BJ (cell line): ENCODE data around the gene IGFL1. TPM values are rescaled to one million over a fixed set of nuclear protein-coding genes. Genes with fewer than 3 reads are reported as not detected.
"Not testable (repeated sequence)": the region's sequence is repeated elsewhere in the genome, so short reads cannot be mapped to it uniquely, and the experiment has no call there.

Experiments
- CTCF ChIA-PET: fragments of 350-600 bp; formaldehyde crosslinking; extraction: SDS; loops from one replicate; lab custom pipeline; 2021; ENCODE audit warnings: antibody characterized with exemption, inconsistent platforms; lab: Yijun Ruan, JAX
- POLR2A ChIA-PET: fragments of 300-600 bp; sonication (Branson Sonifier 250); formaldehyde crosslinking; extraction: SDS; loops from one replicate; lab custom pipeline; 2021; ENCODE audit warnings: antibody characterized with exemption; lab: Charles Lee
- DNase-seq: peaks from one replicate; pipeline ENCODE4 v3.0.0-alpha.2; 2011; ENCODE audit warnings: low read depth
- H3K27me3 ChIP-seq: 2 replicates; pipeline ENCODE4 v1.6.0; 2011; ENCODE audit warnings: low read length; ENCODE audit not compliant: control insufficient read depth, insufficient read depth
- H3K36me3 ChIP-seq: 2 replicates; pipeline ENCODE4 v1.5.1; 2011; ENCODE audit warnings: low read length; ENCODE audit not compliant: control insufficient read depth, insufficient read depth
- H3K4me3 ChIP-seq: 2 replicates; pipeline ENCODE4 v1.5.1; 2011; ENCODE audit warnings: low read depth, mild to moderate bottlenecking, control low read depth, low read length
- polyA minus RNA-seq: library from RNA; depleted of rRNA, polyadenylated mRNA; stranded (reverse); fragments of >200 nt; gene quantifications from 2 replicates; pipeline ENCODE4 v1.2.3, GENCODE V29; 2011; rRNA and poly(A)+ RNA removed
- polyA plus RNA-seq: library from polyadenylated mRNA; depleted of rRNA; stranded (reverse); fragments of >200 nt; gene quantifications from 2 replicates; pipeline ENCODE4 v1.2.3, GENCODE V29; 2011; rRNA removed
- TF ChIP-seq, protein P1 (sequence below): IDR thresholded peaks from 2 replicates; pipeline ENCODE4 v1.5.1; 2011; ENCODE audit warnings: low read depth, mild to moderate bottlenecking, control low read depth, inconsistent platforms, low read length, moderate library complexity; ENCODE audit not compliant: insufficient read depth

Gene IGFL1
- not detected in 2 replicates for polyA plus RNA-seq
- not detected in 2 replicates for polyA minus RNA-seq

DNA sequence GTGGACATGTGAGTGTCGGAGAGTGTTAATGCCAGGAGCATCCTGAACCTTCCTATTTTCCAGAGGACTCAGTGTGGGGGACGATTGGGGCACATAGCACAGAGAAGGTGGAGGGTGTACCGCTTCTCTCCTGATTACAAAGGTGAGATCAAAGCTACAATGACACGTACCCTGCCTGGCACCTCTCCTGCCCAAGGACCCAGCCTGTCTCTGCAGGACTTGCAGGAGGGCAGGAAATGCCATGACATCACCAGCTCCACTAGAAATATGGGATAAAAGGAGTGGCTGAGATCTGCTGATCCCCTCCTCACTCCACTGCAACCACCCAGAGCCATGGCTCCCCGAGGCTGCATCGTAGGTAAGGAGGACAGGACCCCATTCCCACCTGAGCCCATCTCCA lies at the start of gene IGFL1:
Gene IGFL1, plus strand, starts transcription at position 301 of the 400 bp plus-strand sequence. Its CDS starts 33 bp downstream, at position 334.
- DNase-seq, result no peak
- Histone ChIP-seq H3K36me3 (no peaks in the 10 kb centered on the region), H3K27me3 (peaks cover 15% of the 10 kb centered on the region), H3K4me3 (no peak within 1 kb of the TSS)
- CTCF ChIA-PET, result interaction anchor here (0.6 to 1.6 kb wide), 2 partner anchors 11 to 186 kb away, joined by 3 to 5 read pairs; no protein-coding TSS in a partner anchor
- POLR2A ChIA-PET, result no interaction called here
- TF ChIP-seq, protein P1, sequence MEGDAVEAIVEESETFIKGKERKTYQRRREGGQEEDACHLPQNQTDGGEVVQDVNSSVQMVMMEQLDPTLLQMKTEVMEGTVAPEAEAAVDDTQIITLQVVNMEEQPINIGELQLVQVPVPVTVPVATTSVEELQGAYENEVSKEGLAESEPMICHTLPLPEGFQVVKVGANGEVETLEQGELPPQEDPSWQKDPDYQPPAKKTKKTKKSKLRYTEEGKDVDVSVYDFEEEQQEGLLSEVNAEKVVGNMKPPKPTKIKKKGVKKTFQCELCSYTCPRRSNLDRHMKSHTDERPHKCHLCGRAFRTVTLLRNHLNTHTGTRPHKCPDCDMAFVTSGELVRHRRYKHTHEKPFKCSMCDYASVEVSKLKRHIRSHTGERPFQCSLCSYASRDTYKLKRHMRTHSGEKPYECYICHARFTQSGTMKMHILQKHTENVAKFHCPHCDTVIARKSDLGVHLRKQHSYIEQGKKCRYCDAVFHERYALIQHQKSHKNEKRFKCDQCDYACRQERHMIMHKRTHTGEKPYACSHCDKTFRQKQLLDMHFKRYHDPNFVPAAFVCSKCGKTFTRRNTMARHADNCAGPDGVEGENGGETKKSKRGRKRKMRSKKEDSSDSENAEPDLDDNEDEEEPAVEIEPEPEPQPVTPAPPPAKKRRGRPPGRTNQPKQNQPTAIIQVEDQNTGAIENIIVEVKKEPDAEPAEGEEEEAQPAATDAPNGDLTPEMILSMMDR, result no peak

DNA sequence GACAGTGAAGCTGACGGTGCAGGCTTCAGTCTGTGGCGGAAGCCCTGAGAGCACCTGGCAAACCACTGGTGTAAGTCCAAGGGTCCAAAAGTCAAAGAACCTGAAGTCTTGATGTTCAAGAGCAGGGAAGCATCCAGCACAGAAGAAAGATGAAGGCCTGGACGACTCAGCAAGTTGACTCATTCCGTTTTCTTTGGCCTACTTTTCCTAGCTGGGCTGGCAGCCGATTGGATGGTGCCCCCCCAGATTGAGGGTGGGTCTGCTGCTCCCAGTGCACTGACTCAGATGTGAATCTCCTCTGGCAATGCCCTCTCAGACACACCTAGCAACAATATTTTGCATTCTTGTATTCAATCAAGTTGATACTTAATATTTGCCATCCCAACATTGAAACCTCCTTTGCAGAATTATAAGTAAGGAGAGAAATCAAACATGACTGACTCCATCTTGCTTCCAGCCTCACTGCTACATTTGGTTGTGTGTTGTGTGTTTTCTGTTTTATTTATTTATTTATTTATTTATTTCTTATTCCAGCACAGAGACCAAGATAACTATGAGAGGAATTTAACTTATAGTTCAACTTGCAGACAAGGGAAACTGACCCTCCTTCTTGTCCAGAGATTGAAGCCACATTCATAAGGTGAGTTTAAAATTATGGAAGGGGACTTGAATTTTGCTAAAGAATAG lies 48.7 kb upstream of the IGFL1 start:
- no peak for DNase-seq
- POLR2A ChIA-PET, result no interaction called here
- TF ChIP-seq, protein P1, result no peak
- H3K36me3 ChIP-seq, result no peaks in the 10 kb centered on the region
- H3K27me3 ChIP-seq, result peaks cover 3% of the 10 kb centered on the region
- CTCF ChIA-PET, result interaction anchor here (0.7 to 2.0 kb wide), 2 partner anchors 11 to 98 kb away, joined by 3 to 5 read pairs; no protein-coding TSS in a partner anchor
- no peak overlapping the region for H3K4me3 ChIP-seq

DNA sequence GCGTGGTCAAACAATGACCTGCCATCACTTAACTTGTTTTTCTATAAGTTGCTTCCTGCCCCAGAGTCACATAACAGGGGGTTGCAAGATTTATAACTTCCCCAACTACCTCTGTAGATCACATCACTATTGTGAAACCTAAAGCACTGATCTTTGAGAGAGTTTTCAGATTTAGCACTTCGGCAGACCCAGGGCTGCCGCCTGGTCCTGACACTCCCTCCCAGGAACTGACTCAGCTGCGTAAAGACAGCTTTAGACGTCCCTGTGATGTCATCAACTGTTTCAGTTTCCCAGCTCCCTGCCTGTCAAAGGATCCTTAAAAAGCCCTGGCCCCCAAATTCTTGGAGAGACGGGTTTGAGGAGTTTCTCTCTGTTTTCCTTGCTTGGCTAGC lies 48.2 kb upstream of the IGFL1 start:
- no peak for DNase-seq
- POLR2A ChIA-PET, result no interaction called here
- CTCF ChIA-PET, result no interaction called here
- peaks cover 4% of the 10 kb centered on the region for H3K27me3 ChIP-seq
- H3K4me3 ChIP-seq, result no peak overlapping the region
- H3K36me3 ChIP-seq, result no peaks in the 10 kb centered on the region
- TF ChIP-seq, protein P1, result no peak

DNA sequence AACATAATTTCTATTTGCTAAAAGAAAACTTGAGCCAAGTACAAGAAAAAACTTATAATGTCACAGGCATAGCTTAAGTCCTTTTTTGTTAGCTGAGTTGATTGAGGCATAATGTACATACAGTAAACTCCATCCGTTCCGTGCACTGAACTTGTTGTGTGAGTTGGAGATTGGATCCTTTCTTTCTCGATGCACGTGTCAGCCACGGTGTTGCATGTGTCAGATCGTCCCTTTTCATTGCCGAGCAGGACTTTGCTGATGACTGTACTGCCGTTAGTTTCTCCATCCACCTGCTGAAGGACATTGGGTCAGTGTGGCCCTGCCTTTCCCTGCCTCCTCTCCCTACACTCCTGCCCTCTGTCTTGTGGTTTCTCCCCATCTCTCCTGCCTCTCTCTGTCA lies 47.1 kb upstream of the IGFL1 start:
- CTCF ChIA-PET, result no interaction called here
- no peak for DNase-seq

DNA sequence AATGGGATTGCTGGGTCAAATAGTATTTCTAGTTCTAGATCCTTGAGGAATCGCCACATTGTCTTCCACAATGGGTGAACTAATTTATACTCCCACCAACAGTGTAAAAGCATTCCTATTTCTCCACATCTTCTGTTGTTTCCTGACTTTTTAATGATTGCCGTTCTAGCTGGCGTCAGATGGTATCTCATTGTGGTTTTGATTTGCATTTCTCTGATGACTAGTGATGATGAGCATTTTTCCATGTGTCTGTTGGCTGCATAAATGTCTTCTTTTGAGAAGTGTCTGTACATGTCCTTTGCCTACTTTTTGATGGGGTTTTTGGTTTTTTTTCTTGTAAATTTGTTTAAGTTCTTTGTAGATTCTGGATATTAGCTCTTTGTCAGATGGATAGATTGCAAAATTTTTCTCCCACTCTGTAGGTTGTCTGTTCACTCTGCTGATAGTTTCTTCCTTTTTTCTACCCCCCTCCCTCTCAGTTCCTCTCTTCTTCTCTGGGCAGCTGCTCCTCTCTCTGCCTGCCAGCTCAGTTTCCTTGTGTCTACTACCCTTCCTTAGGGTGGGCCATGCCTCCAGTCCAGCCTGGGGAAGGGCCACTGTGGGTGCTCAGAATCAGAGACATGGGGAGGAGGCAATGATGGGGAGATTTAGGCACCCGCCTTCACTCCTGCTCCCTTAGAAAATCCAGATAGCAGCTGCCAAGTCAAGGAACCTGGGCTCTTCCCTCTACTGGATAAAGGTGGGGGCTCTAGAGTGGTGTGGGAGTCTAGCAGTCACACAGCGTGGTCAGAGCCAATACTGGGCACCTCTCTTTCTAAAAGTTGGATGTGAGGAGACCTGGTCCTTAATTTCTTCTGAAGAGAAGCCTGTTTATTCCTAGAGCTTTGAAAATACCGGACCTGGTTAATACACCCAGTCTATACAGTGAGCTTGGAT lies 44.5 kb upstream of the IGFL1 start:
- H3K4me3 ChIP-seq, DNase-seq, H3K27me3 ChIP-seq, POLR2A ChIA-PET, H3K36me3 ChIP-seq: not testable (repeated sequence)
- CTCF ChIA-PET, result interaction anchor here (1.3 to 2.3 kb wide), 2 partner anchors 104 to 168 kb away, joined by 3 to 7 read pairs; no protein-coding TSS in a partner anchor

More for the DNA sequence above, 47.1 kb upstream of the IGFL1 start:
- TF ChIP-seq, protein P1, result no peak
- no peak overlapping the region for H3K4me3 ChIP-seq
- H3K27me3 ChIP-seq, result peaks cover 4% of the 10 kb centered on the region
- no peaks in the 10 kb centered on the region for H3K36me3 ChIP-seq
- POLR2A ChIA-PET, result no interaction called here
